ENCODE results near the gene VWCE. TPM values are rescaled to one million over a fixed set of nuclear protein-coding genes. Genes with fewer than 3 reads are reported as not detected.
"Not testable (repeated sequence)": the region's sequence is repeated elsewhere in the genome, so short reads cannot be mapped to it uniquely, and the experiment has no call there.

VWCE gene
- total RNA-seq, 1 donor from 2014 or later = 10.6 TPM

GRCh38 chr11:61267437-61267841 lies 27.7 kb downstream of the VWCE start:
- no peaks in the 10 kb centered on the region for H3K9me3 Mint-ChIP-seq
- H3K4me3 Mint-ChIP-seq = no peak overlapping the region
- no peaks in the 10 kb centered on the region for H3K36me3 Mint-ChIP-seq (ENCODE audit: low read depth)
- H3K4me1 Mint-ChIP-seq = peaks cover 2% of the 10 kb centered on the region
- no peak for DNase-seq
- H3K27ac Mint-ChIP-seq = no peak overlapping the region
- intact Hi-C loops (cut with micrococcal nuclease) = no loop called here
- no peaks in the 10 kb centered on the region for H3K27me3 Mint-ChIP-seq

- no peaks in the 10 kb centered on the region for H3K9me3 Mint-ChIP-seq
- H3K27me3 Mint-ChIP-seq = no peaks in the 10 kb centered on the region
- peaks cover 2% of the 10 kb centered on the region for H3K4me1 Mint-ChIP-seq
- no peak for DNase-seq
- no peak overlapping the region for H3K27ac Mint-ChIP-seq
- no peak overlapping the region for H3K4me3 Mint-ChIP-seq
- no peaks in the 10 kb centered on the region for H3K36me3 Mint-ChIP-seq (ENCODE audit: low read depth)
- intact Hi-C loops (cut with micrococcal nuclease) = no loop called here
Observed at GRCh38 chr11:61266602-61267001, 28.5 kb downstream of the VWCE start.

GRCh38 chr11:61265357-61265756 lies 29.8 kb downstream of the VWCE start:
- intact Hi-C loops (cut with micrococcal nuclease) = no loop called here
- no peak for DNase-seq
- no peak overlapping the region for H3K4me3 Mint-ChIP-seq
- H3K27ac Mint-ChIP-seq = no peak overlapping the region
- no peaks in the 10 kb centered on the region for H3K27me3 Mint-ChIP-seq
- H3K9me3 Mint-ChIP-seq = no peaks in the 10 kb centered on the region
- no peaks in the 10 kb centered on the region for H3K36me3 Mint-ChIP-seq (ENCODE audit: low read depth)
- peaks cover 2% of the 10 kb centered on the region for H3K4me1 Mint-ChIP-seq

GRCh38 chr11:61264795-61265194 lies 30.3 kb downstream of the VWCE start:
- no peak overlapping the region for H3K27ac Mint-ChIP-seq
- no peak overlapping the region for H3K4me3 Mint-ChIP-seq
- intact Hi-C loops (cut with micrococcal nuclease) = no loop called here
- no peak for DNase-seq
- H3K4me1 Mint-ChIP-seq = no peaks in the 10 kb centered on the region
- no peaks in the 10 kb centered on the region for H3K9me3 Mint-ChIP-seq
- H3K36me3 Mint-ChIP-seq (ENCODE audit: low read depth) = no peaks in the 10 kb centered on the region
- no peaks in the 10 kb centered on the region for H3K27me3 Mint-ChIP-seq

GRCh38 chr11:61264371-61264770 lies 30.7 kb downstream of the VWCE start:
- no peaks in the 10 kb centered on the region for H3K27me3 Mint-ChIP-seq
- H3K9me3 Mint-ChIP-seq = no peaks in the 10 kb centered on the region
- H3K36me3 Mint-ChIP-seq (ENCODE audit: low read depth) = no peaks in the 10 kb centered on the region
- H3K4me1 Mint-ChIP-seq = no peaks in the 10 kb centered on the region
- no peak for DNase-seq
- no peak overlapping the region for H3K27ac Mint-ChIP-seq
- H3K4me3 Mint-ChIP-seq = no peak overlapping the region
- intact Hi-C loops (cut with micrococcal nuclease) = no loop called here

- DNase-seq = no peak
- Mint-ChIP-seq H3K36me3 (ENCODE audit: low read depth) (no peaks in the 10 kb centered on the region), H3K9me3 (no peaks in the 10 kb centered on the region), H3K4me1 (no peaks in the 10 kb centered on the region), H3K4me3 (no peak overlapping the region), H3K27ac (no peak overlapping the region), H3K27me3 (no peaks in the 10 kb centered on the region)
- intact Hi-C loops (cut with micrococcal nuclease) = no loop called here
Observed at GRCh38 chr11:61259363-61259762, 35.8 kb downstream of the VWCE start.

- Mint-ChIP-seq H3K4me1 (no peaks in the 10 kb centered on the region), H3K27me3 (no peaks in the 10 kb centered on the region), H3K9me3 (no peaks in the 10 kb centered on the region), H3K27ac (no peak overlapping the region), H3K4me3 (no peak overlapping the region), H3K36me3 (ENCODE audit: low read depth) (no peaks in the 10 kb centered on the region)
- DNase-seq = no peak
- intact Hi-C loops (cut with micrococcal nuclease) = no loop called here
Observed at GRCh38 chr11:61258546-61258945, 36.6 kb downstream of the VWCE start.

- Mint-ChIP-seq H3K4me1 (no peaks in the 10 kb centered on the region), H3K27ac (no peak overlapping the region), H3K4me3 (no peak overlapping the region), H3K27me3 (peaks cover 3% of the 10 kb centered on the region), H3K36me3 (ENCODE audit: low read depth) (no peaks in the 10 kb centered on the region), H3K9me3 (no peaks in the 10 kb centered on the region)
- intact Hi-C loops (cut with micrococcal nuclease) = no loop called here
- DNase-seq = no peak
Observed at GRCh38 chr11:61256710-61257482, 38.2 kb downstream of the VWCE start.

GRCh38 chr11:61254403-61255025 lies 40.6 kb downstream of the VWCE start:
- H3K9me3 Mint-ChIP-seq = no peaks in the 10 kb centered on the region
- H3K4me1 Mint-ChIP-seq = no peaks in the 10 kb centered on the region
- intact Hi-C loops (cut with micrococcal nuclease) = loop anchor here (1.0 kb wide), 2 partner anchors 40 to 131 kb away; no protein-coding TSS in a partner anchor
- no peak overlapping the region for H3K27ac Mint-ChIP-seq
- DNase-seq = peak; percentile 91
- H3K4me3 Mint-ChIP-seq = no peak overlapping the region
- peaks cover 3% of the 10 kb centered on the region for H3K27me3 Mint-ChIP-seq
- H3K36me3 Mint-ChIP-seq (ENCODE audit: low read depth) = no peaks in the 10 kb centered on the region

GRCh38 chr11:61252332-61252731 lies 42.8 kb downstream of the VWCE start:
- intact Hi-C loops (cut with micrococcal nuclease); DNase-seq; H3K9me3 Mint-ChIP-seq; H3K4me3 Mint-ChIP-seq; H3K4me1 Mint-ChIP-seq; H3K27ac Mint-ChIP-seq; H3K36me3 Mint-ChIP-seq (ENCODE audit: low read depth); H3K27me3 Mint-ChIP-seq: not testable (repeated sequence)

GRCh38 chr11:61250796-61251765 lies 44.0 kb downstream of the VWCE start:
- DNase-seq; H3K36me3 Mint-ChIP-seq (ENCODE audit: low read depth); H3K27ac Mint-ChIP-seq; H3K9me3 Mint-ChIP-seq; intact Hi-C loops (cut with micrococcal nuclease); H3K4me1 Mint-ChIP-seq; H3K27me3 Mint-ChIP-seq; H3K4me3 Mint-ChIP-seq: not testable (repeated sequence)

GRCh38 chr11:61249201-61249600 lies 45.9 kb downstream of the VWCE start:
- H3K4me3 Mint-ChIP-seq; intact Hi-C loops (cut with micrococcal nuclease): not testable (repeated sequence)

GRCh38 chr11:61248071-61248470 lies 47.0 kb downstream of the VWCE start:
- H3K36me3 Mint-ChIP-seq (ENCODE audit: low read depth); intact Hi-C loops (cut with micrococcal nuclease); H3K4me1 Mint-ChIP-seq; H3K4me3 Mint-ChIP-seq; H3K27ac Mint-ChIP-seq; H3K27me3 Mint-ChIP-seq; DNase-seq; H3K9me3 Mint-ChIP-seq: not testable (repeated sequence)

More at GRCh38 chr11:61249201-61249600, 45.9 kb downstream of the VWCE start:
- not testable (repeated sequence) for H3K27me3 Mint-ChIP-seq; H3K36me3 Mint-ChIP-seq (ENCODE audit: low read depth); DNase-seq; H3K9me3 Mint-ChIP-seq; H3K27ac Mint-ChIP-seq; H3K4me1 Mint-ChIP-seq

Data from activated CD4-positive, alpha-beta T cell treated with anti-CD3 and anti-CD28 coated beads, Interleukin-2, amount 10 ng/mL, durations not matched to agents 24 days and 14 days (primary cell).